ENCODE measurements around the gene NFXL1. TPM values are rescaled to one million over a fixed set of nuclear protein-coding genes. Genes with fewer than 3 reads are reported as not detected.

Gene NFXL1
- total RNA-seq, 1 experiment from 2014 or later: 3.2 TPM

- no peak for DNase-seq (ENCODE audit: low read depth)
- in situ Hi-C loops (cut with HindIII; ENCODE audit: low pct_unique_long_range_greater_than_20kb, low sequenced_read_pairs): no loop called here
These were observed 74.1 kb downstream of the NFXL1 start for GRCh38 chr4:47840291-47840690.

- in situ Hi-C loops (cut with HindIII; ENCODE audit: low pct_unique_long_range_greater_than_20kb, low sequenced_read_pairs): no loop called here
These were observed 75.1 kb downstream of the NFXL1 start for GRCh38 chr4:47839259-47839658.

GRCh38 chr4:47838445-47838844, 75.9 kb downstream of the NFXL1 start:
- DNase-seq (ENCODE audit: low read depth): no peak
- in situ Hi-C loops (cut with HindIII; ENCODE audit: low pct_unique_long_range_greater_than_20kb, low sequenced_read_pairs): no loop called here

More at GRCh38 chr4:47839259-47839658, 75.1 kb downstream of the NFXL1 start:
- DNase-seq (ENCODE audit: low read depth): no peak

GRCh38 chr4:47837908-47838294, 76.5 kb downstream of the NFXL1 start, which contains the start of gene CORIN:
Gene CORIN (minus strand): TSS chr4:47838067. CDS start chr4:47837949, 118 bp downstream.
- DNase-seq (ENCODE audit: low read depth): no peak
- in situ Hi-C loops (cut with HindIII; ENCODE audit: low pct_unique_long_range_greater_than_20kb, low sequenced_read_pairs): no loop called here

GRCh38 chr4:47837094-47837907, 77.1 kb downstream of the NFXL1 start:
- DNase-seq (ENCODE audit: low read depth): no peak
- in situ Hi-C loops (cut with HindIII; ENCODE audit: low pct_unique_long_range_greater_than_20kb, low sequenced_read_pairs): no loop called here

- in situ Hi-C loops (cut with HindIII; ENCODE audit: low pct_unique_long_range_greater_than_20kb, low sequenced_read_pairs): no loop called here
- DNase-seq (ENCODE audit: low read depth): peak; percentile 50
These were observed 77.7 kb downstream of the NFXL1 start for GRCh38 chr4:47836641-47837093.

- DNase-seq (ENCODE audit: low read depth): no peak
- in situ Hi-C loops (cut with HindIII; ENCODE audit: low pct_unique_long_range_greater_than_20kb, low sequenced_read_pairs): no loop called here
These were observed 78.9 kb downstream of the NFXL1 start for GRCh38 chr4:47835494-47835893.

- no peak for DNase-seq (ENCODE audit: low read depth)
- in situ Hi-C loops (cut with HindIII; ENCODE audit: low pct_unique_long_range_greater_than_20kb, low sequenced_read_pairs): no loop called here
These were observed 83.2 kb downstream of the NFXL1 start for GRCh38 chr4:47831026-47831679.

GRCh38 chr4:47830265-47831025, 83.9 kb downstream of the NFXL1 start:
- in situ Hi-C loops (cut with HindIII; ENCODE audit: low pct_unique_long_range_greater_than_20kb, low sequenced_read_pairs): no loop called here
- DNase-seq (ENCODE audit: low read depth): no peak

- in situ Hi-C loops (cut with HindIII; ENCODE audit: low pct_unique_long_range_greater_than_20kb, low sequenced_read_pairs): no loop called here
These were observed 84.9 kb downstream of the NFXL1 start for GRCh38 chr4:47829438-47829837.

GRCh38 chr4:47827343-47828047, 86.9 kb downstream of the NFXL1 start:
- in situ Hi-C loops (cut with HindIII; ENCODE audit: low pct_unique_long_range_greater_than_20kb, low sequenced_read_pairs): no loop called here
- no peak for DNase-seq (ENCODE audit: low read depth)

More at GRCh38 chr4:47829438-47829837, 84.9 kb downstream of the NFXL1 start:
- DNase-seq (ENCODE audit: low read depth): no peak

GRCh38 chr4:47824840-47825239, 89.5 kb downstream of the NFXL1 start:
- in situ Hi-C loops (cut with HindIII; ENCODE audit: low pct_unique_long_range_greater_than_20kb, low sequenced_read_pairs): no loop called here
- no peak for DNase-seq (ENCODE audit: low read depth)

- in situ Hi-C loops (cut with HindIII; ENCODE audit: low pct_unique_long_range_greater_than_20kb, low sequenced_read_pairs): no loop called here
- no peak for DNase-seq (ENCODE audit: low read depth)
These were observed 95.2 kb downstream of the NFXL1 start for GRCh38 chr4:47819178-47819577.

GRCh38 chr4:47817275-47817674, 97.1 kb downstream of the NFXL1 start:
- in situ Hi-C loops (cut with HindIII; ENCODE audit: low pct_unique_long_range_greater_than_20kb, low sequenced_read_pairs): no loop called here
- DNase-seq (ENCODE audit: low read depth): no peak

GRCh38 chr4:47816748-47817147, 97.6 kb downstream of the NFXL1 start:
- in situ Hi-C loops (cut with HindIII; ENCODE audit: low pct_unique_long_range_greater_than_20kb, low sequenced_read_pairs): no loop called here
- no peak for DNase-seq (ENCODE audit: low read depth)

- in situ Hi-C loops (cut with HindIII; ENCODE audit: low pct_unique_long_range_greater_than_20kb, low sequenced_read_pairs): no loop called here
These were observed 99.6 kb downstream of the NFXL1 start for GRCh38 chr4:47814618-47815295.

GRCh38 chr4:47809654-47810203, 104.7 kb downstream of the NFXL1 start:
- DNase-seq (ENCODE audit: low read depth): no peak
- in situ Hi-C loops (cut with HindIII; ENCODE audit: low pct_unique_long_range_greater_than_20kb, low sequenced_read_pairs): no loop called here

More at GRCh38 chr4:47814618-47815295, 99.6 kb downstream of the NFXL1 start:
- no peak for DNase-seq (ENCODE audit: low read depth)

Measured in Caki2 (cell line).